ENCODE results near the gene KCTD2.
"Not testable (repeated sequence)": the region's sequence is repeated elsewhere in the genome, so short reads cannot be mapped to it uniquely, and the experiment has no call there.

The KCTD2 gene

GRCh38 chr17:75031972-75032719 lies 14.9 kb upstream of the KCTD2 start:
- Mint-ChIP-seq H3K9me3 (peaks cover 4% of the 10 kb centered on the region), H3K36me3 (ENCODE audit: low read depth) (peaks cover 2% of the 10 kb centered on the region), H3K27ac (peak overlapping the region; percentile 43), H3K4me3 (peak overlapping the region; percentile 98), H3K27me3 (ENCODE audit: low read depth) (peaks cover 15% of the 10 kb centered on the region), H3K4me1 (ENCODE audit: low read depth) (peaks cover 43% of the 10 kb centered on the region)
- DNase-seq (ENCODE audit: low spot score): peak; percentile 66

DNA sequence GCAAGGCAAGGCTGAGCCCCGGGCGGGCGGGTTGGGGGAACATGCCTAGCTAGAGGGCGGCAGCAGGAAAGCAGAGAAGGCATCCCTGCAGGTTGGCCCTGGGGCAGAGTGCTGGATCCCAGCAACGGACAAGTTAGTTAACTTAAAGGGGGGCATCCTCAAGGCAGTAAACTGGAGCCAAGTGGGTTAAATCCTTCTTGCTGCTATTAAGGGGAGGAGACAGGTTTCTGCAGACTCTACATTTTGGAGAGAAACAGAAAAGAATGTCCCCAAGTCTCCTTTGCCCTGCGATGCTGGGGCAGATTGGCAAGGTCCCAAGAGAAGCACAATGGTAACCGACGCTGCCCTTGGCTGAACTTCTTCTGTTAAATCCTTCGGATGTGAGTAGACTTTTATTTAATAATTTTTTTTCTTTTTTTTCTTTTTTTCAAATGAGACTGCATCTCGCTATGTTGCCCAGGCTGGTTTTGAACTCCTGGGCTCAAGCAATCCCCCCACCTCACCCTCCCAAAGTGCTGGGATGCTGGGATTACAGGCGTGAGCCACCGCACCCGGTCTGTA lies 14.2 kb upstream of the KCTD2 start:
- peak overlapping the region; percentile 71 for H3K27ac Mint-ChIP-seq
- H3K4me3 Mint-ChIP-seq: peak overlapping the region; percentile 98
- peaks cover 43% of the 10 kb centered on the region for H3K4me1 Mint-ChIP-seq (ENCODE audit: low read depth)
- no peak for DNase-seq (ENCODE audit: low spot score)
- peaks cover 2% of the 10 kb centered on the region for H3K36me3 Mint-ChIP-seq (ENCODE audit: low read depth)
- H3K9me3 Mint-ChIP-seq: peaks cover 4% of the 10 kb centered on the region
- H3K27me3 Mint-ChIP-seq (ENCODE audit: low read depth): peaks cover 13% of the 10 kb centered on the region

GRCh38 chr17:75033346-75034235 lies 13.4 kb upstream of the KCTD2 start:
- peak overlapping the region; percentile 99 for H3K27ac Mint-ChIP-seq
- peak overlapping the region; percentile 98 for H3K4me3 Mint-ChIP-seq
- peak; percentile 90 for DNase-seq (ENCODE audit: low spot score)
- peaks cover 43% of the 10 kb centered on the region for H3K4me1 Mint-ChIP-seq (ENCODE audit: low read depth)
- peaks cover 3% of the 10 kb centered on the region for H3K36me3 Mint-ChIP-seq (ENCODE audit: low read depth)
- H3K27me3 Mint-ChIP-seq (ENCODE audit: low read depth): peaks cover 13% of the 10 kb centered on the region
- H3K9me3 Mint-ChIP-seq: peaks cover 4% of the 10 kb centered on the region

- peaks cover 43% of the 10 kb centered on the region for H3K4me1 Mint-ChIP-seq (ENCODE audit: low read depth)
- H3K27ac Mint-ChIP-seq: peak overlapping the region; percentile 99
- peak overlapping the region; percentile 98 for H3K4me3 Mint-ChIP-seq
- H3K36me3 Mint-ChIP-seq (ENCODE audit: low read depth): peaks cover 8% of the 10 kb centered on the region
- peak; percentile 88 for DNase-seq (ENCODE audit: low spot score)
- H3K9me3 Mint-ChIP-seq: peaks cover 4% of the 10 kb centered on the region
- H3K27me3 Mint-ChIP-seq (ENCODE audit: low read depth): peaks cover 13% of the 10 kb centered on the region
Observed at GRCh38 chr17:75034236-75034908, 12.7 kb upstream of the KCTD2 start.

GRCh38 chr17:75036643-75037268 lies 10.3 kb upstream of the KCTD2 start:
- peak overlapping the region; percentile 80 for H3K4me3 Mint-ChIP-seq
- peak; percentile 50 for DNase-seq (ENCODE audit: low spot score)

GRCh38 chr17:75039238-75039637 lies 7.8 kb upstream of the KCTD2 start:
- Mint-ChIP-seq H3K27me3 (ENCODE audit: low read depth) (peaks cover 3% of the 10 kb centered on the region), H3K9me3 (no peaks in the 10 kb centered on the region), H3K36me3 (ENCODE audit: low read depth) (peaks cover 29% of the 10 kb centered on the region), H3K27ac (no peak overlapping the region), H3K4me1 (ENCODE audit: low read depth) (peaks cover 19% of the 10 kb centered on the region), H3K4me3 (no peak overlapping the region)
- no peak for DNase-seq (ENCODE audit: low spot score)

More at GRCh38 chr17:75036643-75037268, 10.3 kb upstream of the KCTD2 start:
- H3K27me3 Mint-ChIP-seq (ENCODE audit: low read depth): peaks cover 10% of the 10 kb centered on the region
- peaks cover 25% of the 10 kb centered on the region for H3K36me3 Mint-ChIP-seq (ENCODE audit: low read depth)
- H3K9me3 Mint-ChIP-seq: no peaks in the 10 kb centered on the region
- H3K4me1 Mint-ChIP-seq (ENCODE audit: low read depth): peaks cover 39% of the 10 kb centered on the region
- peak overlapping the region; percentile 99 for H3K27ac Mint-ChIP-seq

- Mint-ChIP-seq H3K27ac (no peak overlapping the region), H3K36me3 (ENCODE audit: low read depth) (peaks cover 28% of the 10 kb centered on the region)
Observed at GRCh38 chr17:75041656-75042280, 5.3 kb upstream of the KCTD2 start.

DNA sequence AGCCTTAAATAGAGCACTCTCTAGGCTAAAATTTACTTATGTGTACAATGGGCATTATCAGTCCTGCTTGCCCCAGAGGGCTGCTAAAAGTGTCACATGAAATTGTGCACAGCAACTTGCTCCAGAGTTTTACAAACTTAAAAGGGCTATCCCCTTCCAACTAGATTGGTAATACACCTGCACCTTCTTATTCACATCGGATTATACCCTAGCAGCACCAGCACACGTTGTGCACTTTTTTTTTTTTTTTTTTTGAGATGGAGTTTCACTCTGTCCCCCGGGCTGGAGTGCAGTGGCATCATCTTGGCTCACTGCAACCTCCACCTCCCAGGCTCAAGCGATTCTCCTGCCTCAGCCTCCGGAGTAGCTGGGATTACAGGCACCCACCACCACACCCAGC lies 3.2 kb upstream of the KCTD2 start:
- DNase-seq (ENCODE audit: low spot score); H3K4me3 Mint-ChIP-seq; H3K9me3 Mint-ChIP-seq; H3K27ac Mint-ChIP-seq; H3K27me3 Mint-ChIP-seq (ENCODE audit: low read depth): not testable (repeated sequence)
- peaks cover 26% of the 10 kb centered on the region for H3K4me1 Mint-ChIP-seq (ENCODE audit: low read depth)
- peaks cover 24% of the 10 kb centered on the region for H3K36me3 Mint-ChIP-seq (ENCODE audit: low read depth)

More at GRCh38 chr17:75041656-75042280, 5.3 kb upstream of the KCTD2 start:
- DNase-seq (ENCODE audit: low spot score): no peak
- H3K4me3 Mint-ChIP-seq: no peak overlapping the region
- H3K9me3 Mint-ChIP-seq: no peaks in the 10 kb centered on the region
- H3K4me1 Mint-ChIP-seq (ENCODE audit: low read depth): peaks cover 16% of the 10 kb centered on the region
- H3K27me3 Mint-ChIP-seq (ENCODE audit: low read depth): no peaks in the 10 kb centered on the region

DNA sequence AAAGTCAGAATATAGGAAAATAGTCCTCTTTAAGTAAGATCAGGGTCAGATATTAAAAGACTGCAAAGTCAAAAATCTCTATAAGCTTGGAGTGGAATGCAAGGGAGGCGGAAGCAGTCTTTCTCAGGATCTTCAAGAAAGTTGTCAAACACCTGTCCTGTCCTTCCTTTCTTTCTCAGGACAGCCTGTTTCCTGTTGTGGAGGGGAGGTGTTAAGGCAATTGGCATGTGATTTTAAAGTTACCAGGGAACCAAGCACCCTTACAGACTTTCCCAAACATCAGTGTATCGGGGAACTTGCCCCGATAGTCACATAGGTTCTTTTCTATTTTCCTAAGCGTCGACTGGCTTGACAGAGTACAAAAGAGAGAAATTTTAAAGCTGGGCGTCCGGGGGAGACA lies 2.3 kb upstream of the KCTD2 start:
- Mint-ChIP-seq H3K27ac (no peak overlapping the region), H3K36me3 (ENCODE audit: low read depth) (peaks cover 19% of the 10 kb centered on the region), H3K4me3 (peak overlapping the region; percentile 70), H3K27me3 (ENCODE audit: low read depth) (no peaks in the 10 kb centered on the region), H3K4me1 (ENCODE audit: low read depth) (peaks cover 29% of the 10 kb centered on the region), H3K9me3 (no peaks in the 10 kb centered on the region)
- no peak for DNase-seq (ENCODE audit: low spot score)

- DNase-seq (ENCODE audit: low spot score); H3K36me3 Mint-ChIP-seq (ENCODE audit: low read depth); H3K9me3 Mint-ChIP-seq; H3K27me3 Mint-ChIP-seq (ENCODE audit: low read depth): not testable (repeated sequence)
- H3K4me1 Mint-ChIP-seq (ENCODE audit: low read depth): peaks cover 29% of the 10 kb centered on the region
- H3K4me3 Mint-ChIP-seq: peak overlapping the region; percentile 97
- H3K27ac Mint-ChIP-seq: peak overlapping the region; percentile 91
Observed at GRCh38 chr17:75045946-75046406, 1.0 kb upstream of the KCTD2 start.

GRCh38 chr17:75047398-75048098 lies 523 bp downstream of the KCTD2 start:
- H3K4me1 Mint-ChIP-seq (ENCODE audit: low read depth): peaks cover 33% of the 10 kb centered on the region
- H3K27ac Mint-ChIP-seq: peak overlapping the region; percentile 93
- peak overlapping the region; percentile 99 for H3K4me3 Mint-ChIP-seq
- H3K9me3 Mint-ChIP-seq: no peaks in the 10 kb centered on the region
- no peak for DNase-seq (ENCODE audit: low spot score)
- H3K36me3 Mint-ChIP-seq (ENCODE audit: low read depth): peaks cover 6% of the 10 kb centered on the region
- no peaks in the 10 kb centered on the region for H3K27me3 Mint-ChIP-seq (ENCODE audit: low read depth)

GRCh38 chr17:75048249-75048878 lies 1.3 kb downstream of the KCTD2 start:
- no peaks in the 10 kb centered on the region for H3K27me3 Mint-ChIP-seq (ENCODE audit: low read depth)
- peaks cover 10% of the 10 kb centered on the region for H3K36me3 Mint-ChIP-seq (ENCODE audit: low read depth)
- DNase-seq (ENCODE audit: low spot score): no peak
- H3K27ac Mint-ChIP-seq: peak overlapping the region; percentile 93
- H3K4me3 Mint-ChIP-seq: peak overlapping the region; percentile 99
- no peaks in the 10 kb centered on the region for H3K9me3 Mint-ChIP-seq
- peaks cover 33% of the 10 kb centered on the region for H3K4me1 Mint-ChIP-seq (ENCODE audit: low read depth)
